GM18505 (cell line): ENCODE data around the gene CLEC16A.

Source experiments
- ATAC-seq: cut with Tn5 transposase; IDR thresholded peaks from one replicate; pipeline ENCODE4 v1.9.1; 2021; ENCODE audit not compliant: unreplicated experiment
- POLR2A ChIP-seq: IDR thresholded peaks from 4 replicates; pipeline ENCODE4 v1.6.1; 2011; ENCODE audit warnings: borderline replicate concordance; ENCODE audit not compliant: insufficient read depth, insufficient read length; ENCODE audit errors: extremely low read depth

CLEC16A gene

DNA sequence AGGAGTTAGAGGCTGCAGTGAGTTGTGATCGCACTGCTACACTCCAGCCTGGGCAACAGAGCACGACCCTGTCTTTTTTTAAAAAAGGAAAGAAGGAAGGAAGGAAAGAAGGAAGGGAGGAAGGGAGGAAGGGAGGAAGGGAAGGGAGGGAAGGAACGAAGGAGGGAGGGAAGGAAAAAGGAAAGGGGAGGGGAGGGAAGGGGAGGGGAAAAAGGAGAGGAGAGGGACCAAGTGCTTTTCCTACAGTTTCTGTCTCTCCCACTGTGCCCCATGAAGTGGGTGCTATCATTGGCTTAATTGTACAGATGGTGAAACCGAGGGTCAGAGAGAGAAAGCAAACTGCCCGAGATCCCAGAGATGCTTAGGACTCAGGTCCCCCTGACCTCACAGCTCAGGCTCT is 254.0 kb downstream of the CLEC16A start:
- TF ChIP-seq POLR2A, result no peak

GRCh38 chr16:11198828-11199227 is 254.5 kb downstream of the CLEC16A start:
- no peak for TF ChIP-seq POLR2A
- no peak for ATAC-seq

More for the DNA sequence above, 254.0 kb downstream of the CLEC16A start:
- ATAC-seq, result no peak

DNA sequence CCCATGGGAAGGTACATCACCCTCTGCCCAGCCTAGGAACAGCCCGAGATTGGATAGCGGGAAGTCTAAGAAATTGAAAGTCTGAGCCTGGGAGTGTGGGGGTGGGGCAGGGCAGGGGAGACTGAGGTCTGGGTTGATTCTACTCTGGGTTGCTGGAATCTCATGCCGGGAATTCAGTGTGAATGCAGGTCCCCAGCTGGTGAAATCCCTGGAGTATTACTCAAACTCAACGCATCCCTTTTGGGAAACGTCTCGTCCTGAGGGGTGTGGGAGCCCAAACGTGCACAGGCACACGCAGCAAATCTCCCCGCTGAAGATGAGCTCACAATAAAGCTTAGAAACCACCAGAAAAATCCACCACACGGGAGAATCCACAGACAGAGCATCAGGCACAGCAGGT is 256.2 kb downstream of the CLEC16A start:
- TF ChIP-seq POLR2A, result no peak

DNA sequence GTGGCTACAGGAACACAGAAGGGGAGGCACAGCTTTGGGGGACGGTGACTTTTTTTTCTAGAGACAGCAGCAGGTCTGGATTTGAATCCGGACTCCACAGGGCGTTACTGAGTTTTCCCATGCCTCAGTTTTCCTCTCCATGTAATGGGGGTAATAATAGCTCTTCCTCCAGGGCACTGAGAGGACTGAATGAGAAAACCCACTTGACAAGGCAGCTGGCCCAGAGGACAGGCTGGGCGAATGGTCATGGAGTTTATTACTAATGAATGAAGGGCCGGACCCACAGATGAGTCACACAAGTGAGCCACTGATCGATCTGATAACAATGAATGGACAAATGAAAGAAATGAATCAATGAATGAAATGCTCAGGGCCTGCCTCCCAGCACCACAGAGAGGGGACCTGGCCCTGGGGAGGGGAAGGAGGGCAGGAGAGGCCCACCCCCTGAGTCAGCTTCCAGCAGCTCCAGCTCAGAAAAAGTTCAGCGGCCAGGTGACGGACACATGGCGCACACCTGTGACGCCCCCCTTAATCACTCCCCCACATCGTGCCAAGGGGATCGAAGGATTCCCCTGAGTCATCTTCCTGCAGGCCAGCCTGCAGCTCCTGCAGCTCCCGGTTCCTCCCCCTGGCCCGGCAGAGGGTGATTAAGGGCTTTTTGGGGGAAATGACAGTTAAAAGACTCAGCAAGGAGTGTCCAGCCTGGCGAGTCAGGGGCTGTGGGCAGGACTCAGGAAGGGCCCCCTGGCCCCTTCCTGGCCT is 257.3 kb downstream of the CLEC16A start:
- no peak for ATAC-seq

More for the DNA sequence above, 256.2 kb downstream of the CLEC16A start:
- no peak for ATAC-seq

GRCh38 chr16:11202260-11203091 is 258.1 kb downstream of the CLEC16A start:
- TF ChIP-seq POLR2A, result no peak
- no peak for ATAC-seq

More for the DNA sequence above, 257.3 kb downstream of the CLEC16A start:
- no peak for TF ChIP-seq POLR2A

DNA sequence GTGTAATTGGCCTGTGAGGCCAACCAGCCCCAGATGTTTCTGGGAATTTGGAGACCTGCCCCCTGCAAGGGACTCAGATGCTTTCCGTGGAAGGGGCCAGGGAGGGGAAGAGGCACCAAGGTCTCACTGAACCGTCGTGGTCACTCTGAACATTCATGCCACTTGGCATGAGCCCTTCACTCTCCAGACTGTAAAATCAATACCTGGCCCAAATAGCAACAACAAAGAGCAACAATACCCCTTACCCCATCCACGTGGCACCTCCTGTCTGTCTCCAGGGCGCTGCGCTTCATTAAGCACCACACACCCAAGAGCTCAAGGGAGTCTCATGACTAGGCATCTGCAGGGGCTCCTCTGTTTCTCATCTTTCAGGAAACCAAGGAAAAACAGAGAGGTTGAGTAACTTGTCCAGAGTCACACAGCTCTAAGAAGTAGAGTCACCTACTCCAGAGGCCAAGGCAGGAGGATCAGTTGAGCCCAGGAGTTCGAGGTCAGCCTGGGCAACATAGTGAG is 258.8 kb downstream of the CLEC16A start:
- no peak for TF ChIP-seq POLR2A
- no peak for ATAC-seq

- TF ChIP-seq POLR2A, result no peak
- ATAC-seq, result no peak
Measured at GRCh38 chr16:11204513-11205047, 260.2 kb downstream of the CLEC16A start.

GRCh38 chr16:11205065-11205699 is 260.8 kb downstream of the CLEC16A start:
- no peak for TF ChIP-seq POLR2A
- no peak for ATAC-seq

DNA sequence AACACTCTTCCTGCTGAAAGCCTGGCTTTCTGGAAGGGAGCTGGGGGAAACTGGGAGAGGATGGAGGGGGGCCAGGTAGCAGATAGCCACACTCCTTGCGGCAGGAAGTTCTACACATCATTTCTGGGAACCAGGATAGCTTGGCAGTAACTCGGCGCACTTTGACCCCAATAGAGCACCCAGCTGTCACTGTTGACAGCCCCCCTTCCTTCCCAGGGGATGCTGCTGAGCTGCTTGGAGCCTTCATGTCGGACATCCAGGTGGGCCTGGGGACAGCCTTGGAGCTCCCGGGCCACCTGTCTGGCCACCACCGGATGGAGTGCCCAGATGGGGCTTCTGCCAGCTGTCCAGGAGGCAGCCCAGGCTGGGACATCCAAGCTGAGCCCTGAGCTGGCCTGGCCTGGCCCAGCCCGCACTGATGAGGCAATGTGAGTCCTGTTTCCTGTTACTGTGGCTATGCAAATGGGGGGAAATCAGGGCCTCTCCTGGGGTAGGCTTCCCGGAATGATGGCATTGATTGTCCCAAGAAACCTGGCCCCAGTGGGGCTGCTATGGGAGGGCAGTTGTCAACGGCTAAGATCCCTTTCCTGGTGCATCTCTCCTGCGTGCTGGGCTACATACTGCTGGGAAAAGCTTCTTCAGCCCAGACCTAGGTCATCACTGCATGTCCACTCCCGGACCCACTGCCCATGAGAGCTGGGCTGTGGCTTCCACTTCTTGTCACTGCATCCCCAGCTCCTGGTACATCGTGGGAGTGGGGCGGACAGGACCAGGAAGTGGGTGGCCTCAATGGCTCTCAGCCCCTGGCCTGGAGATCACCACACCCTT is 261.6 kb downstream of the CLEC16A start:
- TF ChIP-seq POLR2A, result peak; percentile 42

GRCh38 chr16:11207646-11208045 is 263.3 kb downstream of the CLEC16A start:
- TF ChIP-seq POLR2A, result no peak
- no peak for ATAC-seq

More for the DNA sequence above, 261.6 kb downstream of the CLEC16A start:
- no peak for ATAC-seq

DNA sequence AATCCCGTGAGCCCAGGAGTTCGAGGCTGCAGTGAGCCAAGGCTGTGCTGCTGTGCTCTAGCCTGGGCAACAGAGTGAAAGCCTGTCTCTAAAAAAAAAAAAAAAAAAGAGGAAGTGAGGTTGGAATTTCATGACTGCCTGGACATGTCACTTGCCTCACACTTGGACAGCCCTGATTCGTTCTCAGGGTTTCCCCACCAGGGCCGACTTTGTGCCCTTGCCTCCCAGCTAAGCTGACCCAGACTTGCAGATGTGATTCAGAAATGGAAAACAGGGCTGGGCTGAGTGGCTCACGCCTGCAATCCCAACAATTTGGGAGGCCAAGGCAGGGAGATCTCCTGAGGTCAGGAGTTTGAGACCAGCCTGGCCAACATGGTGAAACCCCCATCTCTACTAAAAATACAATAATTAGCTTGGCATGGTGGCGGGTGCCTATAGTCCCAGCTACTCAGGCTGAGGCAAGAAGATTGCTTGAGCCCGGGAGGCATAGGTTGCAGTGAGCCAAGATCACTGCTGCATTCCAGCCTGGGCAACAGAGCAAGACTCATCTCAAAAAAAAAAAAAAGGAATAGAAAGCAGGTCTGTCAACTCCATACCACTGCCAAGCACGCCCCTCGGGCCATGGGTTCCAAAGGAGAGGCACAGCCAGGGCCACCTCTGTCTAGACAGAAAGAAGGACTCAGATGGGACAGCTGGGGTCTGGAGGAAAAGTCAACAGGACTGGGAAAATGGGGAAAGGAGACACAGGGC is 264.7 kb downstream of the CLEC16A start:
- no peak for ATAC-seq
- no peak for TF ChIP-seq POLR2A

DNA sequence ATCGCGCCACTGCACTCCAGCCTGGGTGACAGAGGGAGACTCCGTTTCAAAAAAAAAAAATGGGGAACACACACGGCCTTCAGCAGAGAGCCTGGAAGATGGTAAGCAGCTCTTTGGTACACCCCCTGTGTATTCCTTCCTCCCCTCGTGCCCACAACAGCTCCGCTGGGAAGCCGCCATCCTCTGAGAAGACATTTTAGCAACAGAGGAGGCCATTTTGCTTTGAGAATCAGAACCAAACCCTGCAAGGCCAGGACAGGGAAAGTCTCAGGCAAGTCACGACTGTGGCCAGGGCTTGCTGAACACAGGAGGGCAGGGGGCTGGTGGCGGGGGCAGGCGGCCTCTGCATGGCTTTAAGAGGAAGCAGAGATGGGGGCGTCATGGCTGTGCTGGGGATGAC is 265.9 kb downstream of the CLEC16A start:
- no peak for ATAC-seq

More for the DNA sequence above, 265.9 kb downstream of the CLEC16A start:
- TF ChIP-seq POLR2A, result no peak
